Naive thymus-derived CD4-positive, alpha-beta T cell (primary cell): ENCODE results near the gene ARHGAP8. TPM values are rescaled to one million over a fixed set of nuclear protein-coding genes. Genes with fewer than 3 reads are reported as not detected.

ENCODE experiments used
- ATAC-seq: fragments of 150-1000 bp; cut with Tn5 transposase; 2 replicates; pipeline ENCODE4 v1.10.0; 2021; ENCODE audit warnings: mild to moderate bottlenecking, moderate library complexity
- CTCF ChIA-PET: fragments of 350-600 bp; sonication (Branson Sonifier 250); formaldehyde crosslinking; loops from one replicate; lab custom pipeline; 2021; ENCODE audit warnings: antibody characterized with exemption; lab: Charles Lee
- POLR2A ChIA-PET: fragments of 350-600 bp; sonication (Branson Sonifier 250); formaldehyde crosslinking; loops from one replicate; lab custom pipeline; 2021; ENCODE audit warnings: antibody characterized with exemption, inconsistent platforms; lab: Charles Lee
- DNase-seq, 9 donors: peaks; one replicate each; pipeline versions ENCODE4 v3.0.0 to v3.0.0-alpha.2; 2020 to 2022; ENCODE audit warnings: mixed read lengths in 1 of 9
- H3K27ac ChIP-seq: one replicate; pipeline ENCODE4 v1.7.0; 2013; ENCODE audit warnings: mild to moderate bottlenecking, low read depth, low read length, moderate library complexity
- H3K27me3 ChIP-seq, 2 donors: one replicate each; pipeline ENCODE4 v1.7.0; 2013; ENCODE audit warnings: low read length in 2 of 2, mild to moderate bottlenecking in 2 of 2, moderate library complexity in 2 of 2; ENCODE audit not compliant: control insufficient read depth in 2 of 2, insufficient read depth in 2 of 2
- H3K36me3 ChIP-seq, 3 experiments: 1 replicate in 2 of 3; 2 replicates in 1 of 3; pipeline ENCODE4 v1.7.0; 2013; ENCODE audit warnings: low read length in 3 of 3, mild to moderate bottlenecking in 3 of 3, moderate library complexity in 1 of 3; ENCODE audit not compliant: insufficient read depth in 3 of 3, control insufficient read depth in 2 of 3
- H3K4me1 ChIP-seq, 2 donors: one replicate each; pipeline ENCODE4 v1.7.0; 2013; ENCODE audit warnings: low read length in 2 of 2, mild to moderate bottlenecking in 2 of 2, moderate library complexity in 1 of 2; ENCODE audit not compliant: control insufficient read depth in 2 of 2, insufficient read depth in 2 of 2
- H3K4me3 ChIP-seq: 2 replicates; pipeline ENCODE4 v1.7.0; 2013; ENCODE audit warnings: mild to moderate bottlenecking, low read length
- H3K9me3 ChIP-seq, 3 experiments: 1 replicate in 2 of 3; 2 replicates in 1 of 3; pipeline ENCODE4 v1.7.0; 2013; ENCODE audit warnings: low read length in 3 of 3; ENCODE audit not compliant: control insufficient read depth in 2 of 3
- H3K27ac Mint-ChIP-seq, 9 donors: one replicate each; pipeline ENCODE4 v1.8.0; 2020 to 2022; ENCODE audit warnings: mixed read lengths in 9 of 9, mild to moderate bottlenecking in 8 of 9, moderate library complexity in 5 of 9, inconsistent platforms in 2 of 9
- H3K27me3 Mint-ChIP-seq, 5 donors: one replicate each; pipeline ENCODE4 v1.8.0; 2021 to 2022; ENCODE audit warnings: mixed read lengths in 5 of 5, mild to moderate bottlenecking in 1 of 5
- H3K36me3 Mint-ChIP-seq, 5 donors: one replicate each; pipeline ENCODE4 v1.8.0; 2020 to 2022; ENCODE audit warnings: mixed read lengths in 5 of 5, mild to moderate bottlenecking in 3 of 5, inconsistent platforms in 1 of 5
- H3K4me1 Mint-ChIP-seq, 7 donors: one replicate each; pipeline ENCODE4 v1.8.0; 2020 to 2022; ENCODE audit warnings: mixed read lengths in 7 of 7, mild to moderate bottlenecking in 3 of 7, inconsistent platforms in 1 of 7
- H3K4me3 Mint-ChIP-seq, 10 donors: one replicate each; pipeline ENCODE4 v1.8.0; 2020 to 2022; ENCODE audit warnings: mild to moderate bottlenecking in 10 of 10, mixed read lengths in 10 of 10, moderate library complexity in 6 of 10, inconsistent platforms in 2 of 10
- H3K9me3 Mint-ChIP-seq, 11 donors: one replicate each; pipeline ENCODE4 v1.8.0; 2020 to 2022; ENCODE audit warnings: mixed read lengths in 11 of 11, mild to moderate bottlenecking in 4 of 11, inconsistent platforms in 1 of 11, moderate library complexity in 1 of 11
- intact Hi-C, 2 donors: fragments of 100-400 bp; cut with micrococcal nuclease; formaldehyde crosslinking; loops; one replicate each; pipeline ENCODE4 v1.15.1; 2023
- polyA plus RNA-seq, 2 donors: library from polyadenylated mRNA; unstranded; fragments of 300-500 nt; fragmentation: Illumina TruSeq; gene quantifications; one replicate each; pipeline ENCODE4 v1.2.3, GENCODE V29; 2021
- total RNA-seq, 6 experiments: library from RNA in 5 of 6; stranded (reverse) in 5 of 6; gene quantifications; 1 replicate in 5 of 6; 2 replicates in 1 of 6; pipeline ENCODE4 v1.2.3 and lab custom pipeline; 2021 to 2026

The ARHGAP8 gene
- total and polyA plus RNA-seq, 7 experiments from 2014 or later = 0.82 to 2.3 (median 1.5) TPM; not detected in 4

DNA sequence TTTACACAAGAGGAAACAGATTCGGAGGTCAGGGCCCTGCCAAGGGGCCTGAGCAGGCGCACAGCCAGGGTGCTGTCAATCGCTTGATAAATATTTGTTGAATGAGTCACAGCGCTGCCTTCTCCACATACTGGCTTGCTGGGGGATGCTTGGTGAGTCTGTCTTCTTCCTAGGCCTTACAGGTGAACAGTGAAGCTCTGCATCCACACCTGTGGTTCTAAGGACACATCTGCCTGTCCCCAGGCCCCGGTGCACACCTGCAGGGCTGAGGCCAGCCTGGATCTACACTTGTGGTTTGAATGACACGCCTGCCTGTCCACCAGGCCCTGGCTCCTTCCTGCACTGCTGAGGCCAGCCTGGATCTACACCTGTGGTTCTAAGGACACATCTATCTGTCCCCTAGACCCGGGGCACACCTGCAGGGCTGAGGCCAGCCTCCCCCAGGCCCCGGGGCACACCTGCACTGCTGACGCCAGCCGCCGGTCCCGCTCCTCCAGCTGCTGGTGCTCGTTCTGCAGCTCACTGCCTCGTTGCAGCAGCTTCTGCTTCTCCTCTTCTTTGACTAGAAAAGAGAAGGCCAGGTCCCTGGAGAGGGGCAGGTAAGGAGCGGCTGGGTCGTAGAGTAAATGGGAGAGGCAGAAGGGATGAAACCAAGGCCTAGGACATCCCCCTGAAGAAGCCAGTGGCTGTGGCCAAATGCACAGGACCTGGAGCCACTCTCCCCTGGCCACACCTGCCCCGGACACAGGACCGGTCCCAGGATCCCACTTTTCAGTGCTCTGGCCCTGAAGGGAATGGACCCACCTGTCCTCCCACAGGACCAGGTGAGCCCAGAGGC, 132.8 kb downstream of the ARHGAP8 start:
- no peak overlapping the region for H3K27ac Mint-ChIP-seq
- H3K36me3 Mint-ChIP-seq = no peaks in the 10 kb centered on the region
- H3K9me3 Mint-ChIP-seq = no peaks in the 10 kb centered on the region
- H3K36me3 ChIP-seq = no peaks in the 10 kb centered on the region
- H3K27me3 Mint-ChIP-seq = peaks cover 0 to 4% (median 0%) of the 10 kb centered on the region in 5 donors
- no peak for ATAC-seq
- no peaks in the 10 kb centered on the region for H3K9me3 ChIP-seq
- intact Hi-C loops = no loop called here
- ChIA-PET POLR2A (no interaction called here), CTCF (interaction anchor here (0.9 kb wide), 1 partner anchor 19 kb away, joined by 3 read pairs; no protein-coding TSS in a partner anchor)
- no peaks in the 10 kb centered on the region for H3K4me1 Mint-ChIP-seq
- no peaks in the 10 kb centered on the region for H3K4me1 ChIP-seq
- no peaks in the 10 kb centered on the region for H3K27me3 ChIP-seq
- H3K4me3 Mint-ChIP-seq = no peak overlapping the region
- no peak overlapping the region for H3K4me3 ChIP-seq
- no peak overlapping the region for H3K27ac ChIP-seq
- DNase-seq = no peak

DNA sequence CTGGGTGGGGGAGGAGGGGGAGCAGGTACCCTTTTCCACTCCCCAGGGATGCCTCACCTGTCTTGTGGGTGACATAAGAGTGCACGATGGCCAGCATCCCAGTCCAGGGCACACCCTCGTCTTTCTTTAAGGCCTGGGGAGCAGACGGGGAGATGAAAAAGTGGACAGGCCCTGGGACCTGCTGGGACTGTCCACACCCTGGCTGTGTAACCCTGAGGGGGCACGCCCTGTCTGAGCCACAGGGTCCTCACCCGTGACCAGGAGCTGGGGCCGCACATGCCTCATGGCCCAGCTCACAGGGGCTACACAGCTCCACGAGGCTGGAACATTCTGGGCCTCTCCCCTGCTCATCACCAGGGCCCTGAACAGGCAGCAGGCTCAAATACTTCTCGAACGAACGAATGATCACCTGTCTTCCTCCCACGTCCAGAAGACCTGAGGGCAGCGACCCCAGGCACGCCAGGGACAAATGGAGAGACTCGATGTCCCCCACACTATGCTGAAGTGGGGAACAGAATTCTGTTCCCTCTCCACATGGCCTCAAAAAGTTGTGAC, 133.5 kb downstream of the ARHGAP8 start:
- H3K27ac Mint-ChIP-seq = no peak overlapping the region

GRCh38 chr22:44887941-44888366, 135.6 kb downstream of the ARHGAP8 start:
- Mint-ChIP-seq H3K27me3 (peaks cover 0 to 4% (median 0%) of the 10 kb centered on the region in 5 donors), H3K9me3 (no peaks in the 10 kb centered on the region), H3K4me1 (no peaks in the 10 kb centered on the region), H3K36me3 (no peaks in the 10 kb centered on the region), H3K4me3 (no peak overlapping the region), H3K27ac (no peak overlapping the region)
- ATAC-seq (no peak), DNase-seq (no peak)
- H3K9me3 ChIP-seq = no peaks in the 10 kb centered on the region
- intact Hi-C loops = no loop called here
- no peak overlapping the region for H3K4me3 ChIP-seq
- H3K27ac ChIP-seq = no peak overlapping the region
- no peaks in the 10 kb centered on the region for H3K36me3 ChIP-seq
- ChIA-PET CTCF (no interaction called here), POLR2A (no interaction called here)
- no peaks in the 10 kb centered on the region for H3K27me3 ChIP-seq
- no peaks in the 10 kb centered on the region for H3K4me1 ChIP-seq

More for the DNA sequence above, 133.5 kb downstream of the ARHGAP8 start:
- POLR2A ChIA-PET = no interaction called here
- intact Hi-C loops = no loop called here
- DNase-seq (no peak), ATAC-seq (no peak)
- Mint-ChIP-seq H3K36me3 (no peaks in the 10 kb centered on the region), H3K9me3 (no peaks in the 10 kb centered on the region), H3K4me3 (no peak overlapping the region), H3K27me3 (peaks cover 0 to 4% (median 0%) of the 10 kb centered on the region in 5 donors), H3K4me1 (no peaks in the 10 kb centered on the region)
- Histone ChIP-seq H3K4me3 (no peak overlapping the region), H3K36me3 (no peaks in the 10 kb centered on the region), H3K4me1 (no peaks in the 10 kb centered on the region), H3K27me3 (no peaks in the 10 kb centered on the region), H3K27ac (no peak overlapping the region), H3K9me3 (no peaks in the 10 kb centered on the region)
- CTCF ChIA-PET = interaction anchor here (0.7 to 0.9 kb wide), 2 partner anchors 20 to 562 kb away, joined by 3 read pairs; no protein-coding TSS in a partner anchor

GRCh38 chr22:44888491-44889254, 136.3 kb downstream of the ARHGAP8 start:
- H3K36me3 ChIP-seq = no peaks in the 10 kb centered on the region
- ATAC-seq = no peak
- H3K27me3 ChIP-seq = no peaks in the 10 kb centered on the region
- no peak overlapping the region for H3K4me3 ChIP-seq
- H3K4me1 Mint-ChIP-seq = no peaks in the 10 kb centered on the region
- ChIA-PET POLR2A (no interaction called here), CTCF (no interaction called here)
- no peaks in the 10 kb centered on the region for H3K9me3 ChIP-seq
- no peaks in the 10 kb centered on the region for H3K9me3 Mint-ChIP-seq
- H3K36me3 Mint-ChIP-seq = no peaks in the 10 kb centered on the region
- H3K27ac ChIP-seq = no peak overlapping the region
- intact Hi-C loops = no loop called here
- no peak overlapping the region for H3K4me3 Mint-ChIP-seq
- no peaks in the 10 kb centered on the region for H3K4me1 ChIP-seq
- H3K27ac Mint-ChIP-seq = no peak overlapping the region
- DNase-seq = no peak
- H3K27me3 Mint-ChIP-seq = peaks cover 0 to 4% (median 0%) of the 10 kb centered on the region in 5 donors

GRCh38 chr22:44889255-44889878, 137.0 kb downstream of the ARHGAP8 start:
- intact Hi-C loops = no loop called here
- ChIA-PET POLR2A (no interaction called here), CTCF (no interaction called here)
- Histone ChIP-seq H3K27ac (no peak overlapping the region), H3K36me3 (no peaks in the 10 kb centered on the region), H3K4me3 (no peak overlapping the region), H3K27me3 (no peaks in the 10 kb centered on the region), H3K4me1 (no peaks in the 10 kb centered on the region), H3K9me3 (no peaks in the 10 kb centered on the region)
- Mint-ChIP-seq H3K4me3 (no peak overlapping the region), H3K4me1 (no peaks in the 10 kb centered on the region), H3K9me3 (no peaks in the 10 kb centered on the region), H3K36me3 (no peaks in the 10 kb centered on the region), H3K27ac (no peak overlapping the region), H3K27me3 (peaks cover 0 to 9% (median 3%) of the 10 kb centered on the region in 5 donors)
- no peak for ATAC-seq
- no peak for DNase-seq

- Mint-ChIP-seq H3K36me3 (no peaks in the 10 kb centered on the region), H3K4me1 (no peaks in the 10 kb centered on the region), H3K4me3 (no peak overlapping the region), H3K27me3 (peaks cover 0 to 9% (median 3%) of the 10 kb centered on the region in 5 donors), H3K27ac (no peak overlapping the region), H3K9me3 (no peaks in the 10 kb centered on the region)
- H3K4me3 ChIP-seq = no peak overlapping the region
- ChIA-PET POLR2A (no interaction called here), CTCF (no interaction called here)
- no peak for DNase-seq
- intact Hi-C loops = no loop called here
- H3K27me3 ChIP-seq = no peaks in the 10 kb centered on the region
- H3K36me3 ChIP-seq = no peaks in the 10 kb centered on the region
- H3K4me1 ChIP-seq = no peaks in the 10 kb centered on the region
- no peak for ATAC-seq
- H3K9me3 ChIP-seq = no peaks in the 10 kb centered on the region
- no peak overlapping the region for H3K27ac ChIP-seq
Observed at GRCh38 chr22:44890416-44891292, 138.3 kb downstream of the ARHGAP8 start.
